Sigmoid colon (tissue), 7 donors: ENCODE data around the gene RNF144A. TPM values are rescaled to one million over a fixed set of nuclear protein-coding genes. Genes with fewer than 3 reads are reported as not detected.

Source experiments
- DNase-seq: peaks from one replicate; pipeline ENCODE4 v3.0.0-alpha.2; 2019
- H3K27ac ChIP-seq, 4 donors: fragments of 200-600 bp; sonication (generic); one replicate each; pipeline ENCODE4 v1.5.1; 2016 to 2019; ENCODE audit warnings: mild to moderate bottlenecking in 1 of 4
- H3K27me3 ChIP-seq, 3 donors: fragments of 200-600 bp; sonication (generic); one replicate each; pipeline ENCODE4 v1.5.1; 2019; ENCODE audit warnings: mild to moderate bottlenecking in 1 of 3
- H3K36me3 ChIP-seq, 4 donors: fragments of 200-600 bp; sonication (generic); one replicate each; pipeline ENCODE4 v1.5.1; 2016 to 2019
- H3K4me1 ChIP-seq, 4 donors: fragments of 200-600 bp; sonication (generic); one replicate each; pipeline ENCODE4 v1.5.1; 2017 to 2019
- H3K4me3 ChIP-seq, 4 donors: fragments of 200-600 bp; sonication (generic); one replicate each; pipeline ENCODE4 v1.5.1; 2017 to 2019; ENCODE audit warnings: mild to moderate bottlenecking in 2 of 4, moderate library complexity in 1 of 4
- H3K9me3 ChIP-seq, 4 donors: fragments of 200-600 bp in 3 of 4; sonication (generic) in 3 of 4; one replicate each; pipeline versions ENCODE4 v1.5.1 to v1.6.1; 2013 to 2019
- CTCF ChIP-seq, 4 experiments: fragments of 450-650 bp in 3 of 4; fragments of 200-600 bp in 1 of 4; IDR thresholded peaks; one replicate each; pipeline ENCODE4 v1.5.1; 2016 to 2019; ENCODE audit warnings: antibody characterized with exemption in 4 of 4, mild to moderate bottlenecking in 3 of 4, moderate library complexity in 2 of 4
- EP300 ChIP-seq, 4 donors: sonication (generic); formaldehyde crosslinking; IDR thresholded peaks; one replicate each; pipeline ENCODE4 v1.6.1; 2017; ENCODE audit warnings: antibody characterized with exemption in 4 of 4
- POLR2A ChIP-seq, 2 donors: fragments of 450-650 bp; IDR thresholded peaks; one replicate each; pipeline ENCODE4 v1.6.1; 2016; ENCODE audit warnings: antibody characterized with exemption in 2 of 2, mild to moderate bottlenecking in 2 of 2, moderate library complexity in 2 of 2
- POLR2AphosphoS5 ChIP-seq, 4 donors: sonication (generic); formaldehyde crosslinking; IDR thresholded peaks; one replicate each; pipeline ENCODE4 v1.6.1; 2017; ENCODE audit warnings: antibody characterized with exemption in 4 of 4
- WGBS, 2 donors: extraction: QIAGEN DNeasy Blood & Tissue Kit; methylation state at CpG; one replicate each; pipeline ENCODE4 v1.1.7; 2013; 5-methylcytosine and 5-hydroxymethylcytosine counted together
- intact Hi-C: fragments of 100-400 bp; cut with DNase I; formaldehyde crosslinking; loops from one replicate; pipeline ENCODE4 v1.15.1; 2023
- polyA plus RNA-seq, 3 donors: library from polyadenylated mRNA; stranded (reverse); fragments of 200-250 nt; gene quantifications; one replicate each; pipeline ENCODE4 v1.2.3, GENCODE V29; 2013
- total RNA-seq, 4 donors: library from RNA; depleted of rRNA; stranded (reverse); fragments of >200 nt; gene quantifications; one replicate each; pipeline ENCODE4 v1.1.0, GENCODE V29; 2016
- donor health status: healthy with polysubstance abuse.
- donor health status: Bipolar disorder and iron deficiency.
- donor health status: healthy.

RNF144A gene
- total and polyA plus RNA-seq, 7 donors: 4.8 to 14.2 (median 12.1) TPM

GRCh38 chr2:7075834-7076233 is 158.6 kb downstream of the RNF144A start:
- intact Hi-C loops: no loop called here
- Histone ChIP-seq H3K27ac (no peak overlapping the region), H3K4me1 (peaks cover 0 to 9% (median 3%) of the 10 kb centered on the region in 4 donors), H3K27me3 (no peaks in the 10 kb centered on the region), H3K36me3 (no peaks in the 10 kb centered on the region), H3K9me3 (no peaks in the 10 kb centered on the region), H3K4me3 (no peak overlapping the region)
- DNase-seq: no peak
- no peak for TF ChIP-seq EP300 (IDR thresholded peaks at IDR 0.05)
- TF ChIP-seq POLR2AphosphoS5 (IDR thresholded peaks at IDR 0.05): no peak
- no peak for TF ChIP-seq CTCF (IDR thresholded peaks at IDR 0.05)
- no peak for TF ChIP-seq POLR2A (IDR thresholded peaks at IDR 0.05)
- WGBS, 2 donors: 94 to 95% methylated on average over 1 of the region's 1 CpG

GRCh38 chr2:7077660-7078267 is 160.6 kb downstream of the RNF144A start:
- Histone ChIP-seq H3K4me3 (no peak overlapping the region), H3K27me3 (no peaks in the 10 kb centered on the region), H3K4me1 (peaks cover 0 to 9% (median 3%) of the 10 kb centered on the region in 4 donors), H3K36me3 (no peaks in the 10 kb centered on the region), H3K27ac (peak overlapping the region in 1 of 4 donors; percentile 34), H3K9me3 (no peaks in the 10 kb centered on the region)
- TF ChIP-seq POLR2A (IDR thresholded peaks at IDR 0.05): no peak
- TF ChIP-seq EP300 (IDR thresholded peaks at IDR 0.05): no peak
- peak in 2 of 4 donors; percentile 15 to 47 for TF ChIP-seq POLR2AphosphoS5 (IDR thresholded peaks at IDR 0.05)
- TF ChIP-seq CTCF (IDR thresholded peaks at IDR 0.05): no peak
- 76 to 96% methylated on average over 10 of the region's 10 CpGs for WGBS, 2 donors
- peak; percentile 65 for DNase-seq
- intact Hi-C loops: no loop called here

GRCh38 chr2:7083580-7084509 is 166.6 kb downstream of the RNF144A start:
- Histone ChIP-seq H3K4me1 (no peaks in the 10 kb centered on the region), H3K27me3 (no peaks in the 10 kb centered on the region), H3K4me3 (no peak overlapping the region), H3K9me3 (peaks cover 0 to 3% (median 0%) of the 10 kb centered on the region in 4 donors), H3K36me3 (no peaks in the 10 kb centered on the region), H3K27ac (no peak overlapping the region)
- TF ChIP-seq CTCF (IDR thresholded peaks at IDR 0.05) (peak in 1 of 4 experiments; percentile 18), POLR2A (IDR thresholded peaks at IDR 0.05) (no peak)
- intact Hi-C loops: no loop called here
- DNase-seq: no peak
- 74 to 77% methylated on average over 10 of the region's 10 CpGs for WGBS, 2 donors

- DNase-seq: no peak
- no peak overlapping the region for H3K27ac ChIP-seq
- TF ChIP-seq EP300 (IDR thresholded peaks at IDR 0.05) (no peak), CTCF (IDR thresholded peaks at IDR 0.05) (no peak)
- no peaks in the 10 kb centered on the region for H3K27me3 ChIP-seq
- no peak overlapping the region for H3K4me3 ChIP-seq
- H3K36me3 ChIP-seq: no peaks in the 10 kb centered on the region
- peaks cover 0 to 3% (median 0%) of the 10 kb centered on the region in 4 donors for H3K9me3 ChIP-seq
- H3K4me1 ChIP-seq: no peaks in the 10 kb centered on the region
- intact Hi-C loops: no loop called here
Measured at GRCh38 chr2:7084601-7085000, 167.4 kb downstream of the RNF144A start.
